ENCODE data around the gene IZUMO4.

IZUMO4 gene, protein sequence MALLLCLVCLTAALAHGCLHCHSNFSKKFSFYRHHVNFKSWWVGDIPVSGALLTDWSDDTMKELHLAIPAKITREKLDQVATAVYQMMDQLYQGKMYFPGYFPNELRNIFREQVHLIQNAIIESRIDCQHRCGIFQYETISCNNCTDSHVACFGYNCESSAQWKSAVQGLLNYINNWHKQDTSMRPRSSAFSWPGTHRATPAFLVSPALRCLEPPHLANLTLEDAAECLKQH

DNA sequence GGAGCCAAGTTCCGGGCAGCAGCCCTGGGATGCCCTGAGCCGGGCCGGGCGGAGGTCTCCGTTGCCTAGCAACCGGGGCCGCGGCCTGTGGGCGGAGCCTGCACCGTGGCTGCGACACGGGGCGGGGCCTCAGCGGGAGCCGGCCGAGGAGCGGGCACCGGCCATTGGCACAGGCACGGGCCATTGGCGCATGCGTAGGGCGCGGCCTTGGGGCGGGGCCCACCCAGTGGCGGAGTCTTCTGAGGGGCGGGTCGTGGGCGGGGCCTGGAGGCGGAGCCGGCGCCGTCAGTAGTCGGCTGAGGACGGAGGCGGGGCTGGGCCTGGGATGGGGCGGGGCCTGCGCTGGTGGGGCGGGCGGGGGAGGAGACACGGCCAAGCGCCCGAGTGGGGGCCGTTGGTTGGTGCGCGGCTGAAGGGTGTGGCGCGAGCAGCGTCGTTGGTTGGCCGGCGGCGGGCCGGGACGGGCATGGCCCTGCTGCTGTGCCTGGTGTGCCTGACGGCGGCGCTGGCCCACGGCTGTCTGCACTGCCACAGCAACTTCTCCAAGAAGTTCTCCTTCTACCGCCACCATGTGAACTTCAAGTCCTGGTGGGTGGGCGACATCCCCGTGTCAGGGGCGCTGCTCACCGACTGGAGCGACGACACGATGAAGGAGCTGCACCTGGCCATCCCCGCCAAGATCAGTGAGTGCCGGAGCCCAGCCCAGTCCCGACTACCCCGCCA lies at the start of gene IZUMO4:
Gene IZUMO4 (plus strand): TSS at position 436 of the 723 bp plus-strand sequence. CDS start 31 bp downstream, at position 467.
- DNase-seq (ENCODE audit: low read depth in 2 of 2), result peak; percentile 100

DNA sequence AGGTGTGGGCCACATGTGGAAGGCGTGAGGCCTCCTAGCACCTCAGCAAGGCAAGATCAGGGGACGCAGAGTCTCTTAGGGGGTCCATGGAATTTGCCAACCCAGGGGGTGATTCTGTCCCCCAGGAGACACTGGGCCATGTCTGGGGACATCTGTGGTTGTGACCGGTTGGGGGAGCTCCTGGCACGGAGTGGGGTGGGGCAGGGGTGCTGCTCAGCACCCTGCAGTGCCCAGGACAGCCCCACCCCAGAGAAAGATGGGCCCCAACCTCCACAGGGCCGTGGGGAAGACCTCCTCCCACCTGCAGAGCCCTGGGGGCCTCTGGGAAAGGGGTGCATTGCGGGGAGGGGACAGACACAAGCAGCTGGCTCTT lies 49.7 kb upstream of the IZUMO4 start:
- no peak for DNase-seq (ENCODE audit: low read depth in 2 of 2)

DNA sequence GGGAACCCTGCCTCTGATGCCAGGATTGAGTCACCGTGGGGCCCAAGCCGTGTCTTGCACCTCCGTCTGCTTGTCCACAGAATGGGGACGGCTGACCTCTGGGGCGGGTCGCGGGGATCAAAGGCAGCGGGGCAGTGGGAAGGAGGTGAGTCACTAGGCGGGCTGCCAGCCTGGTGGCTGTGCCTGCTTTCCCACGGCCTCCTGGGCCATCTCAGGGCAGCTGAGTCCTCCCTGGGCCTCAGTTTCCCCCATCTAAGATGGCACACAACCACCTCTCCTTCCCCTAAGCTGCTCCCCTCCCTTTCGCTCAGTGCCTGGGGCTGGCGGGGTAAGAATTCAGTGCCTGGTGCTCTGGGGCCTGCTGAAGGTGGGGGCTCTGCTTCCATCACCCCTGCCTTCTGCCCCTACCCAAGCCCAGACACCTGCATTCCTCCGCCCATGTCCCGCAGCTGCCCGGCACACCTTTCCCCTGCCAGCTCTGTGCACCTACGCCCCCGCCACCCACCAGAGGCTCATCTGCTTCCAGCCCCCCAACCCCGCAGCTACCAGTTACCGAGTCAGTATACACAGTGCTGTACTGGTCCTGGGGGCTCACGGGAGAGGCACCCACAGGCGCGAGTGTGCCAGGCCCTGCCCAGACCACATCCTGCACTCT lies 49.1 kb upstream of the IZUMO4 start:
- no peak for DNase-seq (ENCODE audit: low read depth in 2 of 2)

GRCh38 chr19:2048104-2048958 lies 48.4 kb upstream of the IZUMO4 start:
- DNase-seq (ENCODE audit: low read depth in 2 of 2), result no peak

GRCh38 chr19:2048959-2049740 lies 47.6 kb upstream of the IZUMO4 start:
- DNase-seq (ENCODE audit: low read depth in 2 of 2), result no peak

DNA sequence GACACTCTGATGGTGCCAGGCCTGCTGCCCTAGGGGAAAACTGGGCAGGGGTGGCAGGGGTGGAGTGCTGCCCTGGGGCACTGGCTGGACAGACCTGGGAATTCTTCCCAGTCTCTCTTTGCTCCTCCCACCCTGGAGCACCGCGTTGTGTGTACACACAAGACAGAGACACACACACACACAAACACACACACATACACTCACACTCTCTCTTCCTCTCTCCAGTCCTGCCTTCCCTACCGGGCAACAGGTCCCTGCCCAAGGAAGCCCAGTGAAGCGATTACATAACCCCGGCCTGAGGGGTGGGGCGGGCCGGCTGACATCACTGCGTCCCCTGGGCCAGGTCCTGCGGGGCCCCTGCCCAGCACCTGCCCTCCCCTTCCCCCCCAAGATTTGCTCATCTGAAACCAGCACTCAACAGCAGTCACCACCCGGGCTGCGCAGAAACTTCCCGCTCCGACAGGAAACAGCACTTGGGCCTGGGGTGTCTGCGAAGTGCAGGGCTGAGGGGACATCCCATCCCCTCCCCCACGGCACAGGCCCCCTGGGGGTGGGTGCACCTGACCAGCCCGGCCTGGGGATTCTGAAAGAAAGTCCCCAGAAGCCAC lies 46.9 kb upstream of the IZUMO4 start:
- peak in 1 of 2 donors; percentile 32 for DNase-seq (ENCODE audit: low read depth in 2 of 2)

DNA sequence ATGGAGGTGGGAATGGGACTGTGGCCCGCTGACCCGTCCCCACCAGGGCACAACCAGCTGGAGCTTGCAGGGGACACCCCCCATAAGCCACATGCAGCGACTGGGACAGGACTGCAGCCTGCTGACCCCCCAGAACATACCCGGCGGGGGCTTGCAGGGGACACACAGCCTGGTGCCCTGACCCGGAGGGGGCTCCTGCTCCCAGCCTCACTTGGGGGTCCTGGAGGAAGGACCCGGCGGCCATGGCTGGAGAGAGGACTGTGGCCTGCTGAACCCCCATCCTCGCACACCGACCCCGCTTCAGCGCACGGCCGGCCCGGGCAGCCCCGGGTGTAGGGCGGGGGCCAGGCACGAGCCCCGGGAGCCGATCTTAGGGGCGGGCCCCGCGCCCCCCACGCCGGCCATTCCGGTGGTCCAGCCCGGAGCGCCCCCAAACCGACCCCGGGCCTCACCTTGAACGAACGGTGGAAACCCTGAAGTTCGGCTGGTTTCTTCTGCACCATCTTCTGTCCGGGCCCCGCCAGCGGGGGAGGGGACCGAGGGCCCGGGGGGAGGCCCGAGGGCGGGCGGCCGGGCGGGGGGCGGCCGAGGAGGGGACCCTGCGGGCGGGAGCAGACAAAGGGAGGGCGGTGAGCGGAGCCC lies 46.2 kb upstream of the IZUMO4 start:
- DNase-seq (ENCODE audit: low read depth in 2 of 2), result no peak

DNA sequence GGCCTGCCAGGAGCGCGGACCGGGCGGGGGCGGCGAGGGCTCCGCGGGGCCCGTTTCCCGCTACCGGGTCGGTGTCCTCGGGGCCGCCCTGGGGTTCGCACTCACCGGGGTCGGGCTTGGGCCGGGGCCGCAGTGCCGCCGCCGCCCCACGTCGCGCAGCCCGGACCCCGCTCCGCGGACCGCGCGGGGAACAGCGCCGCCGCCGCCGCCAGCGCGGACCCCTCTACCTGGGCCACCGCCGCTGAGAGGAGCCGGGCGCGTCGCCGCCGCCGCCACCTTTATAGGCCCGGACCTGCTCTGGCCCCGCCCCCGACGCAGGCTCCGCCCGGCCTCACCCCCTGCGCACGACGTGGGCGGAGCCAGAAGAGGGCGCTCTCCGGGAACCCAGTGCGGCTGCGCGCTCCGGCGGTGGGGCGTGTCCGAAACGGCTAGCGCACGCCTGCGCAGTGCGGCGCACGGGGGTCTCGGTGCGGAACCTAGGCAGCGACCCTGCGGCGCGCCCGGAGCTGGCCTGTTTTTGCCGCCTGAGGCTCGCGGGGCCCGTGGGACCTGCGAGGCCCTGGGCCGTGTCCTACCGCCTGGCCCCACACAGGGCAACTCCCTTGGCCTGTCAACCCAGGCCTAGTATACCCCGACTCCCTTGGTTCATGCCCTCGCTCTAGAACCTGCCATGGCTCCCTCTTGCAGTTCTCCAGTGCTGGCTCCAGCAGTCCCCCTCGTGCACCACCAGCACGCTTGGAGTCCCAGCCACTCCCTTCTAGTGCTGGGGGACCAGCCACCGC lies 45.5 kb upstream of the IZUMO4 start, which contains the start of gene MKNK2:
Gene MKNK2 (minus strand): TSS at position 254 of the 782 bp plus-strand sequence. CDS start 393 bp downstream, outside the sequence.
- peak; percentile 94 to 96 for DNase-seq (ENCODE audit: low read depth in 2 of 2)

- DNase-seq (ENCODE audit: low read depth in 2 of 2), result no peak
These were observed 44.7 kb upstream of the IZUMO4 start for GRCh38 chr19:2051773-2052704.

- no peak for DNase-seq (ENCODE audit: low read depth in 2 of 2)
These were observed 42.9 kb upstream of the IZUMO4 start for GRCh38 chr19:2053601-2054389.

GRCh38 chr19:2054763-2055162 lies 42.0 kb upstream of the IZUMO4 start:
- DNase-seq (ENCODE audit: low read depth in 2 of 2), result no peak

DNA sequence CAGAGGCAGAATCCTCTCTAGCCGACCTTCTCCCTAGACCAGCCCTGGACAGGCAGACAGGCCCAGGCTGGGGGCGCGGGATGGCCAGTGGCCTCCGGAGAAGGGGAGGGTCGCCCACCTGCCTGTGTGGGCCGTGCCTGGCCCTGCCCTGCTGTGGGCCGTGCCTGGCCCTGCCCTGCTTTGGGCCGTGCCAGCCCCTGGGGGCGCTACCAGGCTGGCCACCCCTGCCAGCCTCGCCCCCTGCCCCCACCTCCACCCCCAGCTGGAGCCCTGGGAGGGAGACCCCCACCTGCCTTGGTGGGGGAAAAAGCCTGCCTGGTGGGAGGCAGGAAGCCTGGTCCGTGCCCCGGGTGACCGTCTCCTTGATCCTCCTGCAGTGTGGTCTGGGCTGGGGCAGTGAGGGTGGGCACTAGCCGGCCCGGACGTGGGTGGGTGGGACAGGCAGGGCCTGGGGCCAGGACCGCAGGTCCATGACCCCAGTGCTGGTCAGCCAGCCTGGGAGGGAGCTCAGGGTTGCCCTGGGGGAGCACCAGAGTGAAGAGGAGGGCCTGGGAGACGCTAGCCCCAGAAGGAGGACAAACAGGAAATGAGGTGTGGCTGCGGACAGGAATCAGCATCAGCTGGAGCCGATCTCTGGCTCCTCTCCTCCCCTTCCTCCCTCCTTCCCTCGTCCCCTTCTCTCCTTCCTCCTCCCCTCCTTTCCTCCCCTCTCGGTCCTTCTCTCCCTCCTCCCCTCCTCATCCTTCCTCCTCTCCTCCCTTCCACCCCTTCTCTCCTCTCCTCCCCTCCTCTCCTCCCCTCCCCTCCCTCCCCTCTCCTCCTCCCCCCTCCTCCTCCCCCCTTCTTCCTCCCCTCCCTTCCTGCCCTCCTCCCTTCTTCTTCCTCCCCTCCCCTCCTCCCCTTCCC lies 40.5 kb upstream of the IZUMO4 start:
- DNase-seq (ENCODE audit: low read depth in 2 of 2), result no peak

- no peak for DNase-seq (ENCODE audit: low read depth in 2 of 2)
These were observed 39.9 kb upstream of the IZUMO4 start for GRCh38 chr19:2056837-2057192.

GRCh38 chr19:2057484-2058469 lies 38.9 kb upstream of the IZUMO4 start:
- no peak for DNase-seq (ENCODE audit: low read depth in 2 of 2)

All from stimulated activated CD8-positive, alpha-beta memory T cell treated with anti-CD3 and anti-CD28 coated beads, Interleukin-7, amount 100 ng/mL, for 1 hour (primary cell).